GM11168 (cell line): Measurements from ENCODE around the gene C11orf52.

Source experiments
- in situ Hi-C: fragments of 300-500 bp; cut with MboI; formaldehyde crosslinking; loops from one replicate; pipeline ENCODE4 v1.12.0; 2022; ENCODE audit warnings: low sequenced_read_pairs; ENCODE audit not compliant: unreplicated experiment

Gene C11orf52

DNA sequence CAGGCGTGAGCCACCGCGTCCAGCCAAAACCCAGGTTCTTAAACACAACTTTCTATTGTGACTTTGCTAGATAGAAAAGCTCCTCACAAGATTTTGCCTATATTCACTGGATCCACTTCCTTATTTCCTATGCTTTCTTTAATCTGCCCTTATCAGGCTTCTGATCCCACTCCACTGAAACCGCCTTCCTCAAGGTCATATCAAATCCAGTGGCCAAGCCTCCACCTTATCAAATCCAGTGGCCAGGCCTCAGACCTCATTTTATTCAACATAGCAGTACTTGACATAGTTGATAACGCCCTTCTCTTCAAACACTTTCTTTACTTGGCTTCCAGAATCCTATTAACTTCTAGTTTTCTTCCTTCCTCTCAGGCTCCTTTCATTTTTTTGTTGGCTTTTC, 48.0 kb downstream of the C11orf52 start:
- in situ Hi-C loops, result no loop called here

DNA sequence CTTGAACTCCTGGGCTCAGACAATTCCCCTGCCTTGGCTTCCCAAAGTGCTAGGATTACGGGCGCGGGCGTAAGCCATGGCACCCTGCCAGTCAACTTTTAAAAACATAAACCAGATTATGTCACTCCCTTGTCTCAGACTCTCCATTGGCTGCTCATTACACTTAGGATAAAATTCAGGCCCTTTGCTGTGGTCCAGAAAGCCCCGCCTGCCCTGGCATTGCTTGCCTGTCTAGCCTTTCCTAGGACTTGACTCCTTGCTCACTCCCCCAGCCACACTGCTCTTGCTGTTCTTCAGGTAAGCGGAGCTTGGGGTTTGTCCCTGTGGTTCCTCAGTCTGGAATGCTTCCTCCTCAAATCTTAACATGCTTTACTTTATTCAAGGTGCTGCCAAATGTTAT, 48.9 kb downstream of the C11orf52 start:
- in situ Hi-C loops, result no loop called here

DNA sequence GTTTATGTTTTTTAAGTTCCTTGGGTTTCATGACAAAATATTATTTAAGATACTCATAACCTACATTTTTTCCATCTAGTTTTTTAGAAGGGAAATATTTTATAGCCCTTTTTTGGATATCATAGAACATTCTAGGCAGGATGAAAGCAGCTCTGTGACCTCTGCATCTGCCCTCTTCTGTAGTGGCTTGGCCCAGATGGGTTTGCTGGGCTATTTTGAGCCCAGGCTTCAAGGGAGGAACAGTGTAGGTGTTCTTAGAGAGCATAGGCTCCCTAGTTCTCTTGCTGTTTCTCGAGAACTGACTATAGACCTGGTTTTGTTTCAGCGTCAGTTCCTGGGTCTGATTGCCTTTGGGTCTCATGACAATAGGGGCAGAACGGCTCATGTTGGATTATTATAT, 50.6 kb downstream of the C11orf52 start:
- in situ Hi-C loops, result no loop called here

DNA sequence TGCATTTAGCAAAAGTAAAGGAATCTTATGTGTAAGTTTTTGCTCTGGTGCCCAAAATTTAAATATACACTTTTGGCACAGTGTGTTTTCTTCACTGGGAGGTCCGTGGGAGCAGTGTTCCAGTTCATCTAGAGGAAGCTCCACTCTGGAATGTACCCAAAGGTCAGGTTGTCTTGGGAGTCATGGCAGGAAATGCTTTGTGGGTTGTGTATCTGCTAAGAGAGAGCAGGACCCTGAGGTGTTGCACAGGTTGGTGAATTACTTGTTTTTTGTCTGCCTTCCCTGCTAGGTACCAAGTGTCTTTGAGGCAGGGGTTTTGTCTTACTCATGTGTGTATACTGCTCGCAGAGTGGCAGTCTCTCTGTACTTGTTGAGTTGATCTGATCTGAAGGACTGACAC, 55.7 kb downstream of the C11orf52 start:
- in situ Hi-C loops, result no loop called here

DNA sequence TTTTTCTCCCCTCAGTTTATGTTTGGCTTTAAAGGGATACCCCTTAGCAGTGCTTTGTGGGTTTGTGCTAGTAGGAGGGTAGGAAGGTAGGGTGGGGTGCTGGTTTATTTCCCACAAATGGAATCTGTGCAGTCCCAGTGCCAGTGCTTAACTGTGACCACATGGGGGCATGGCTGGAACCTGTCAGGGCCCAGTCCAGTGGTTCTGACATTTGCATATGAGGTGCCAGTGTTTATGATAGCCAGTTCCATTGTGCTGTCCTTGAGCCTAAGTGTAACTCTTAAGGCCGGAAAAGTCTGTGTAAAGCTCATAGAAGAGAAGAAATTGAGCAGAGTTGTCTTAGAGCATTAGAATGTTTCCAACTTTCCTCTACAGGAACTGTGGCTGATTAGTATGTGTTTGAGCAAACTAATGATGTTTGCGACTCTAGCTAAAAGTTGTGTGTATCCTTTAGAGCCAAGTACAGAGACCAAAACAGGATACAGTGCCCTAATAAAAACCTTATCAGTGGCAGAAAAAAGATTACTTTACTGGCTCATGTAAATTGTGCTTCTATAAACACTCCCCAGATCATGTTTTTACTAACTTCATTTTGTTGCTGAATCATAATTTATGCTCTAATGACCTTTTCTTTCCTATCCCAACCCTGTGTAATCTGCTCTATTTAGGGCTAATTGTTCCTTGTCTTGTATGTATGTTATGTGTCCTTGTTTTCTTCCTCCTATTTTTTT, 56.5 kb downstream of the C11orf52 start:
- in situ Hi-C loops, result no loop called here

DNA sequence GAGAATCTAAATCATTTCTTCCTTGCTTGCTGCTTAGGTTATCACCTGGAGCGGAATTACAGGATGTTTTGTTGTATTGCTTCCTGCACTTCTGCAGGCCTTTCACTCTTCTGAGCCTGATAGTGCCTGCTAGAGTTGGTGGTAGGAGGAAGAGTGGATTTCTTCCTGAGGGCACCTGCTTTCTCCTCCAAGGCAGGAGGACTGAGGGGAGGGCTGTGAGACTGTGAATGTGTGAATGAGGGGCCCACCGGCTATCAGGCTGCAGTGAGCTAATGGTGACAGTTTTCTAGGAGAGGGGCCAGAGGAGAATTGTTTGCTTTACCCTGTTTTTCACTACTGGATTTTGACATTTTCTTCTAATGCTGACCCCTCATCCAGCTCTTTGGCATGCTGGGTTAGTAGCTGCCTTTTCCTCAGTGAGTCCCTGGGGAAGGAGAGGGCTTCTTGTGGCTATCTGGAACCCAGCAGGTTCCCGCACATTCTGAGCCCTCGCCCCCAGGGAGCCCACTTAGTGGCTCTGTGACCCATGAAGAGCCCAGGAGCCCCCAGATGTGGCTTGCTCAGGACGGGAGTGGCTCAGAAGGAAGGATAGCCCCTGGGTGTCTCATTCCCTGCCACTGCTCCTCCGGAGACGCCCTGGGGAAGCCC, 57.5 kb downstream of the C11orf52 start:
- in situ Hi-C loops, result no loop called here
